Smooth muscle cell (in vitro differentiated cells): ENCODE results near the gene TIFAB. TPM values are rescaled to one million over a fixed set of nuclear protein-coding genes. Genes with fewer than 3 reads are reported as not detected.

Experiments used
- DNase-seq: peaks from one replicate; lab custom pipeline; 2025; ENCODE audit not compliant: unreplicated experiment; lab: John Stamatoyannopoulos, UW
- H2AFZ ChIP-seq: fragments of 200-600 bp; sonication (generic); 2 replicates; pipeline ENCODE4 v1.6.0; 2016; ENCODE audit warnings: antibody characterized with exemption, low read depth, mild to moderate bottlenecking
- H3F3A ChIP-seq: fragments of 200-600 bp; sonication (generic); 2 replicates; pipeline ENCODE4 v1.6.0; 2017; ENCODE audit warnings: antibody characterized with exemption, low read depth
- H3K27ac ChIP-seq: fragments of 200-600 bp; sonication (generic); 2 replicates; pipeline ENCODE4 v1.5.1; 2016; ENCODE audit warnings: low read depth, mild to moderate bottlenecking
- H3K27me3 ChIP-seq: fragments of 200-600 bp; sonication (generic); 2 replicates; pipeline ENCODE4 v1.6.1; 2016; ENCODE audit warnings: low read depth, mild to moderate bottlenecking
- H3K36me3 ChIP-seq: fragments of 200-600 bp; sonication (generic); 2 replicates; pipeline ENCODE4 v1.5.1; 2016; ENCODE audit warnings: low read depth
- H3K4me1 ChIP-seq: fragments of 200-600 bp; sonication (generic); 2 replicates; pipeline ENCODE4 v1.5.1; 2016; ENCODE audit warnings: low read depth
- H3K4me2 ChIP-seq: fragments of 200-600 bp; sonication (generic); 2 replicates; pipeline ENCODE4 v1.6.0; 2016; ENCODE audit warnings: mild to moderate bottlenecking
- H3K4me3 ChIP-seq: fragments of 200-600 bp; sonication (generic); 2 replicates; pipeline ENCODE4 v1.5.1; 2016; ENCODE audit warnings: mild to moderate bottlenecking
- H3K79me2 ChIP-seq: fragments of 200-600 bp; sonication (generic); 2 replicates; pipeline ENCODE4 v1.6.0; 2016; ENCODE audit warnings: low read depth, mild to moderate bottlenecking
- H3K9ac ChIP-seq: fragments of 200-600 bp; sonication (generic); 2 replicates; pipeline ENCODE4 v1.6.0; 2016; ENCODE audit warnings: low read depth
- H3K9me3 ChIP-seq: fragments of 200-600 bp; sonication (generic); replicated peaks from 2 replicates; pipeline ENCODE4 v1.5.1; 2016; ENCODE audit warnings: low read depth
- H4K20me1 ChIP-seq: fragments of 200-600 bp; sonication (generic); 2 replicates; pipeline ENCODE4 v1.6.0; 2016; ENCODE audit warnings: low read depth
- CTCF ChIP-seq: fragments of 200-600 bp; sonication (generic); IDR thresholded peaks from 2 replicates; pipeline ENCODE4 v1.5.1; 2017; ENCODE audit warnings: borderline replicate concordance, mild to moderate bottlenecking, antibody characterized with exemption; ENCODE audit not compliant: insufficient read depth, poor library complexity, severe bottlenecking
- WGBS: methylation state at CpG from one replicate; pipeline ENCODE4 v1.1.7; 2016; ENCODE audit warnings: low lambda C conversion rate; 5-methylcytosine and 5-hydroxymethylcytosine counted together
- polyA plus RNA-seq: library from polyadenylated mRNA; unstranded; fragments of >200 nt; fragmentation: Nextera tagmentation; extraction: Ambion mirVana; gene quantifications from 2 replicates; pipeline ENCODE4 v1.2.1, GENCODE V29; 2016
- total RNA-seq: library from RNA; depleted of rRNA; stranded (reverse); fragments of >200 nt; gene quantifications from 2 replicates; pipeline ENCODE4 v1.2.3, GENCODE V29; 2014

The TIFAB gene
- total and polyA plus RNA-seq, 2 experiments from 2014 or later: 0.08 TPM; not detected in 1

- Histone ChIP-seq H3K4me2 (peak overlapping the region; percentile 58), H3K27me3 (no peaks in the 10 kb centered on the region), H4K20me1 (no peaks in the 10 kb centered on the region), H3K9ac (peak overlapping the region; percentile 52), H3K27ac (peak overlapping the region; percentile 76), H3K9me3 (no peaks in the 10 kb centered on the region), H3F3A (peaks cover 35% of the 10 kb centered on the region), H3K4me1 (peaks cover 25% of the 10 kb centered on the region), H2AFZ (no peak overlapping the region), H3K36me3 (no peaks in the 10 kb centered on the region), H3K4me3 (no peak overlapping the region), H3K79me2 (no peaks in the 10 kb centered on the region)
- no peak for DNase-seq
- no peak for TF ChIP-seq CTCF
- 12% methylated on average over 12 of the region's 12 CpGs for WGBS
Observed at GRCh38 chr5:135429301-135430134, 22.6 kb downstream of the TIFAB start.

- Histone ChIP-seq H4K20me1 (no peaks in the 10 kb centered on the region), H2AFZ (no peak overlapping the region), H3K9ac (no peak overlapping the region), H3K36me3 (no peaks in the 10 kb centered on the region), H3K79me2 (no peaks in the 10 kb centered on the region), H3K27me3 (no peaks in the 10 kb centered on the region), H3F3A (peaks cover 29% of the 10 kb centered on the region), H3K4me1 (peaks cover 20% of the 10 kb centered on the region), H3K9me3 (no peaks in the 10 kb centered on the region), H3K4me3 (no peak overlapping the region), H3K4me2 (peak overlapping the region; percentile 58), H3K27ac (peak overlapping the region; percentile 76)
- DNase-seq: no peak
- TF ChIP-seq CTCF: no peak
- 8% methylated on average over 1 of the region's 1 CpG for WGBS
Observed at GRCh38 chr5:135428586-135428985, 23.6 kb downstream of the TIFAB start.

- Histone ChIP-seq H3K79me2 (no peaks in the 10 kb centered on the region), H3K36me3 (no peaks in the 10 kb centered on the region), H2AFZ (no peak overlapping the region), H3K9ac (no peak overlapping the region), H3K4me3 (no peak overlapping the region), H3K4me1 (peaks cover 21% of the 10 kb centered on the region), H3K27ac (no peak overlapping the region), H3F3A (peaks cover 32% of the 10 kb centered on the region), H3K9me3 (no peaks in the 10 kb centered on the region), H4K20me1 (no peaks in the 10 kb centered on the region), H3K27me3 (no peaks in the 10 kb centered on the region), H3K4me2 (no peak overlapping the region)
- no peak for DNase-seq
- TF ChIP-seq CTCF: peak; percentile 64
- 60% methylated on average over 7 of the region's 7 CpGs for WGBS
Observed at GRCh38 chr5:135426102-135427082, 25.8 kb downstream of the TIFAB start.
